HepG2 (cell line): ENCODE measurements around the gene ACSS2. TPM values are rescaled to one million over a fixed set of nuclear protein-coding genes. Genes with fewer than 3 reads are reported as not detected.

Experiments
- ARID4A ChIP-seq: sonication (generic); formaldehyde crosslinking; IDR thresholded peaks from 2 replicates; pipeline ENCODE4 v1.5.0; 2020; ENCODE audit warnings: mild to moderate bottlenecking, missing genetic modification reagents, borderline replicate concordance
- ARID5B ChIP-seq: IDR thresholded peaks from 2 replicates; pipeline ENCODE4 v1.4.0; 2020; ENCODE audit warnings: mild to moderate bottlenecking, missing genetic modification reagents
- CREB1 ChIP-seq, 2 experiments: fragments of 450-650 bp in 1 of 2; IDR thresholded peaks; 2 replicates each; pipeline ENCODE4 v1.6.1; 2016 to 2017; ENCODE audit warnings: control low read depth in 1 of 2, mild to moderate bottlenecking in 1 of 2, missing compliant biosample characterization in 1 of 2, missing genetic modification characterization in 1 of 2
- NR2F6 ChIP-seq, 2 experiments: IDR thresholded peaks; 2 replicates each; pipeline ENCODE4 v1.6.1; 2016; ENCODE audit warnings: antibody characterized with exemption in 1 of 2, mild to moderate bottlenecking in 1 of 2
- PRDM10 ChIP-seq: sonication (generic); formaldehyde crosslinking; IDR thresholded peaks from 2 replicates; pipeline ENCODE4 v1.4.0; 2020; ENCODE audit warnings: low read depth, missing genetic modification reagents
- SRSF4 ChIP-seq: fragments of 200-400 bp; formaldehyde crosslinking; IDR thresholded peaks from one replicate; pipeline ENCODE4 v1.6.1; 2018; ENCODE audit warnings: mild to moderate bottlenecking, low read depth, low read length, moderate library complexity; ENCODE audit not compliant: poor library complexity, severe bottlenecking
- STAT6 ChIP-seq: sonication (generic); formaldehyde crosslinking; IDR thresholded peaks from 2 replicates; pipeline ENCODE4 v1.4.0; 2020; ENCODE audit warnings: missing genetic modification reagents, mild to moderate bottlenecking, borderline replicate concordance
- TFDP2 ChIP-seq: sonication (generic); formaldehyde crosslinking; IDR thresholded peaks from 2 replicates; pipeline ENCODE4 v1.4.0; 2020; ENCODE audit warnings: missing genetic modification reagents
- ZNF790 ChIP-seq: sonication (generic); formaldehyde crosslinking; IDR thresholded peaks from 2 replicates; pipeline ENCODE4 v1.8.0; 2022; ENCODE audit warnings: missing genetic modification reagents, mild to moderate bottlenecking, borderline replicate concordance
- polyA plus RNA-seq, 8 experiments: library from polyadenylated mRNA; depleted of rRNA in 3 of 8; stranded (reverse) in 7 of 8; unstranded in 1 of 8; fragments of >200 nt; fragmentation: Illumina TruSeq in 4 of 8; extraction: Trizol in 4 of 8; gene quantifications; 2 replicates each; pipeline versions ENCODE4 v1.2.1 to v1.2.3, GENCODE V29; 2011 to 2016; ENCODE audit warnings: low read depth in 4 of 8, missing spikeins in 1 of 8, mixed read lengths in 1 of 8; ENCODE audit not compliant: insufficient read depth in 1 of 8
- total RNA-seq, 5 experiments: library from RNA; depleted of rRNA; stranded (reverse); fragments of >200 nt; fragmentation: Illumina TruSeq; extraction: Trizol; gene quantifications; 2 replicates each; pipeline ENCODE4 v1.2.3, GENCODE V29; 2016; ENCODE audit warnings: low read depth in 1 of 5

ACSS2 gene
- total and polyA plus RNA-seq, 2 of the 13 experiments (the other 11 are each of a cell fraction or from before 2014, with no cell fraction given): 72.8 to 89.7 TPM

GRCh38 chr20:34872622-34873224 lies 3.7 kb upstream of the ACSS2 start, which contains the start of gene GGT7 (continued):
- TF ChIP-seq STAT6 (CRISPR knock-in tag) (no peak), ARID5B (CRISPR knock-in tag) (peak; percentile 88), PRDM10 (CRISPR knock-in tag) (peak; percentile 32; the same call in 1 of the 2 replicates), CREB1 (IDR thresholded peaks at IDR 0.05) (0 out of 2 replicates have a peak, but pooled peaks have one; percentile 22), CREB1 (CRISPR knock-in tag; IDR thresholded peaks at IDR 0.05) (no peak), ZNF790 (CRISPR knock-in tag) (peak; percentile 73; the same call in 1 of the 2 replicates), NR2F6 (IDR thresholded peaks at IDR 0.05) (no peak), NR2F6 (CRISPR knock-in tag; IDR thresholded peaks at IDR 0.05) (peak; percentile 77), SRSF4 (no peak), ARID4A (CRISPR knock-in tag) (peak; percentile 96), TFDP2 (CRISPR knock-in tag) (peak; percentile 92)
